Activated naive CD8-positive, alpha-beta T cell treated with anti-CD3 and anti-CD28 coated beads for 36 hours (primary cell): Measurements from ENCODE around the gene PITRM1. TPM values are rescaled to one million over a fixed set of nuclear protein-coding genes. Genes with fewer than 3 reads are reported as not detected.

ENCODE experiments used
- DNase-seq: peaks from one replicate; pipeline ENCODE4 v3.0.0; 2021
- H3K27ac Mint-ChIP-seq: one replicate; pipeline ENCODE4 v1.8.0; 2022; ENCODE audit warnings: mild to moderate bottlenecking, moderate library complexity, mixed read lengths
- H3K27me3 Mint-ChIP-seq: one replicate; pipeline ENCODE4 v1.8.0; 2022; ENCODE audit warnings: mild to moderate bottlenecking, mixed read lengths
- H3K36me3 Mint-ChIP-seq: one replicate; pipeline ENCODE4 v1.8.0; 2021; ENCODE audit warnings: mild to moderate bottlenecking, mixed read lengths
- H3K4me1 Mint-ChIP-seq: one replicate; pipeline ENCODE4 v1.8.0; 2021; ENCODE audit warnings: mixed read lengths
- H3K4me3 Mint-ChIP-seq: one replicate; pipeline ENCODE4 v1.8.0; 2022; ENCODE audit warnings: mild to moderate bottlenecking, moderate library complexity, mixed read lengths
- H3K9me3 Mint-ChIP-seq: one replicate; pipeline ENCODE4 v1.8.0; 2022; ENCODE audit warnings: mixed read lengths
- total RNA-seq, 2 experiments: library from RNA; stranded (reverse); gene quantifications; one replicate each; pipeline ENCODE4 v1.2.3, GENCODE V29; 2021

PITRM1 gene
- total RNA-seq, 2 experiments from 2014 or later, result 75.3 to 75.5 TPM

GRCh38 chr10:3128379-3129130, 44.0 kb downstream of the PITRM1 start:
- no peaks in the 10 kb centered on the region for H3K4me1 Mint-ChIP-seq
- peak overlapping the region; percentile 65 for H3K27ac Mint-ChIP-seq
- H3K36me3 Mint-ChIP-seq, result peaks cover 37% of the 10 kb centered on the region
- H3K27me3 Mint-ChIP-seq, result no peaks in the 10 kb centered on the region
- H3K4me3 Mint-ChIP-seq, result no peak overlapping the region
- H3K9me3 Mint-ChIP-seq, result no peaks in the 10 kb centered on the region
- DNase-seq, result no peak

DNA sequence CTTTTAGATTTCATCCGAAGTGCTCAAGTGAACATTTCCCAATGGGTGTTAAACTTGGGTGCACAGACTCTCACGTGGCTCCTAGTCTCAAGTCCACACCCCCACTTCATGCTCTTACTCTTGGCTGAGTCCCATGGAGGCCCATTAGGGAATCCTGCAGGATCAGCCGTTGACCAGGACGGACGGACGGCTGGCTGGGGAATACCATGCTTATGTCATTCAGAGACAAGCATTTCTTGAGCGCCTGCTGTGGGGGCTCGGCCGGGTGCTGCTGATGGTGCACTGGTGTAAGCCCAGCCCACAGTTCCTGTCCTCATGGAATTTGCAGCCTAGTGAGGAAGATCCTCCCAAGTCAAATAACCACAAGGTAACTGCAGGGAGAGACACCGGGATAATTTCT, 44.7 kb downstream of the PITRM1 start:
- Mint-ChIP-seq H3K4me1 (no peaks in the 10 kb centered on the region), H3K27ac (no peak overlapping the region), H3K9me3 (no peaks in the 10 kb centered on the region), H3K27me3 (no peaks in the 10 kb centered on the region), H3K4me3 (no peak overlapping the region), H3K36me3 (peaks cover 38% of the 10 kb centered on the region)
- no peak for DNase-seq

- Mint-ChIP-seq H3K4me3 (no peak overlapping the region), H3K27me3 (no peaks in the 10 kb centered on the region), H3K27ac (no peak overlapping the region), H3K9me3 (no peaks in the 10 kb centered on the region), H3K36me3 (peaks cover 36% of the 10 kb centered on the region), H3K4me1 (no peaks in the 10 kb centered on the region)
- no peak for DNase-seq
Observed at GRCh38 chr10:3126741-3127346, 45.7 kb downstream of the PITRM1 start.

GRCh38 chr10:3126249-3126648, 46.3 kb downstream of the PITRM1 start:
- DNase-seq, result no peak
- Mint-ChIP-seq H3K9me3 (no peaks in the 10 kb centered on the region), H3K27ac (no peak overlapping the region), H3K4me3 (no peak overlapping the region), H3K4me1 (no peaks in the 10 kb centered on the region), H3K36me3 (peaks cover 32% of the 10 kb centered on the region), H3K27me3 (no peaks in the 10 kb centered on the region)

GRCh38 chr10:3125527-3126170, 46.9 kb downstream of the PITRM1 start:
- Mint-ChIP-seq H3K4me1 (no peaks in the 10 kb centered on the region), H3K27me3 (no peaks in the 10 kb centered on the region), H3K4me3 (no peak overlapping the region), H3K9me3 (no peaks in the 10 kb centered on the region), H3K36me3 (peaks cover 35% of the 10 kb centered on the region), H3K27ac (no peak overlapping the region)
- DNase-seq, result no peak

GRCh38 chr10:3124412-3125175, 48.0 kb downstream of the PITRM1 start:
- no peak for DNase-seq
- H3K4me3 Mint-ChIP-seq, result no peak overlapping the region
- no peaks in the 10 kb centered on the region for H3K9me3 Mint-ChIP-seq
- H3K27me3 Mint-ChIP-seq, result no peaks in the 10 kb centered on the region
- H3K36me3 Mint-ChIP-seq, result peaks cover 33% of the 10 kb centered on the region
- no peaks in the 10 kb centered on the region for H3K4me1 Mint-ChIP-seq
- H3K27ac Mint-ChIP-seq, result no peak overlapping the region

GRCh38 chr10:3123571-3124411, 48.8 kb downstream of the PITRM1 start:
- no peak for DNase-seq
- Mint-ChIP-seq H3K9me3 (no peaks in the 10 kb centered on the region), H3K36me3 (peaks cover 30% of the 10 kb centered on the region), H3K27me3 (no peaks in the 10 kb centered on the region), H3K4me3 (no peak overlapping the region), H3K4me1 (no peaks in the 10 kb centered on the region), H3K27ac (no peak overlapping the region)

DNA sequence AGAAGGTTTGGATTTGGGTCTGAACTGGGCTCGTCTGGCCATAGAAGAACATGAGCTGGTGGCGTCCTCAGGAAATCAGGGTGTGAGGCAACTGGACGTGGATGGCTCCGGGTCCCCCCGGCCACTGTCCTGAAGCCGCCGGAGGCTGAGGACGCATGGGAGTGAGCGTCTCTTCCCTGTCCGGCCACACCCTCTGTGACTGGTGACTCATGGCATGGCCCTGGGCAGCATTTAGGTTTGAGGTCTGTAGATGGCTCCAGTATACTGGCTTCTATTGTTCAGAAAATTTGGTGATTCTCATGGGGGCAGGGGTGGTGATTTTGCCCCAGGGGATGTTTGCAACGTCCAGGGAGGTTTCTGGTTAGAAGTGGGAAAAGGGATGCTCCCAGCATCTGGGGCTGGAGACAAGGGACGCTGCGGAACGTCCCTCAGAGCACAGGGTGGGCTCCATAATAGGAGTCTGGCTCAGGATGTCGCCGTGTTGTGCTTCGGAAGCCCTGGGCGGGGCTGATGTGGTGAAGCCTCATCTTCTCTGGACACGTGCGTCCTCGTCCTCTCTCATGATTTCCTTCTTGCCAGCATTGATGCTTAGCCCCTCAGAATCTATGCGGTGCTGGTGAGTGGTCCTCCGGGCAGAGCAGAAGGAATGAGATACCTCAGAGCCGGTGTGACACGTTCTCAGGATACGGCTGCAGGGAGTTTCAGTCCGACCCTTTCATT, 49.9 kb downstream of the PITRM1 start:
- Mint-ChIP-seq H3K9me3 (no peaks in the 10 kb centered on the region), H3K4me3 (no peak overlapping the region), H3K36me3 (peaks cover 30% of the 10 kb centered on the region), H3K4me1 (no peaks in the 10 kb centered on the region), H3K27ac (no peak overlapping the region), H3K27me3 (no peaks in the 10 kb centered on the region)
- no peak for DNase-seq

GRCh38 chr10:3122034-3122433, 50.5 kb downstream of the PITRM1 start:
- no peaks in the 10 kb centered on the region for H3K9me3 Mint-ChIP-seq
- no peaks in the 10 kb centered on the region for H3K4me1 Mint-ChIP-seq
- no peaks in the 10 kb centered on the region for H3K27me3 Mint-ChIP-seq
- DNase-seq, result no peak
- no peak overlapping the region for H3K4me3 Mint-ChIP-seq
- H3K27ac Mint-ChIP-seq, result no peak overlapping the region
- peaks cover 34% of the 10 kb centered on the region for H3K36me3 Mint-ChIP-seq

GRCh38 chr10:3119796-3120459, 52.7 kb downstream of the PITRM1 start:
- Mint-ChIP-seq H3K4me3 (no peak overlapping the region), H3K9me3 (no peaks in the 10 kb centered on the region), H3K27ac (no peak overlapping the region), H3K36me3 (peaks cover 47% of the 10 kb centered on the region), H3K27me3 (no peaks in the 10 kb centered on the region), H3K4me1 (no peaks in the 10 kb centered on the region)
- no peak for DNase-seq

DNA sequence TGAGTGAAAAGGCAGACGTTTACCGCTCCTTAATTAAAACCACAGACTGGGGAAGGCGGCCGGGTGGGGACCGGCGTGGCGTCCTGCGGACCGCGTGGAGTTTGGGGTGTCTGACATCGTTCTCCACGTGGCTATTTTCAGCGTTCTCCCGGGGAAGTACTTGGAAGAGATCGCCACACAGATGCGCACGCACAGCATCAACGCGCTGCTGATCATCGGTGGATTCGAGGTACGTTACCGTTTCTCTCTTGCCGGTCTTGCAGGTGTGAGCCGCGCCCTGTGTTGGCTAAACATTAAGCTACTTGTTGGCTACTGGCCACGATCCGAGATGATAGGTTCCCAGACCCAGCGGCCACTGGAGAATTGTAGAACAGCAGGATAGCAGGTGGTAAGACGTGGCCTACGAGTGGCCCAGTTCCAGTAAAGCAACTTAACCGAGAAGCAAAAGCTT, 53.9 kb downstream of the PITRM1 start:
- Mint-ChIP-seq H3K4me3 (no peak overlapping the region), H3K4me1 (no peaks in the 10 kb centered on the region), H3K9me3 (no peaks in the 10 kb centered on the region), H3K27ac (no peak overlapping the region), H3K27me3 (no peaks in the 10 kb centered on the region), H3K36me3 (peaks cover 52% of the 10 kb centered on the region)
- no peak for DNase-seq

DNA sequence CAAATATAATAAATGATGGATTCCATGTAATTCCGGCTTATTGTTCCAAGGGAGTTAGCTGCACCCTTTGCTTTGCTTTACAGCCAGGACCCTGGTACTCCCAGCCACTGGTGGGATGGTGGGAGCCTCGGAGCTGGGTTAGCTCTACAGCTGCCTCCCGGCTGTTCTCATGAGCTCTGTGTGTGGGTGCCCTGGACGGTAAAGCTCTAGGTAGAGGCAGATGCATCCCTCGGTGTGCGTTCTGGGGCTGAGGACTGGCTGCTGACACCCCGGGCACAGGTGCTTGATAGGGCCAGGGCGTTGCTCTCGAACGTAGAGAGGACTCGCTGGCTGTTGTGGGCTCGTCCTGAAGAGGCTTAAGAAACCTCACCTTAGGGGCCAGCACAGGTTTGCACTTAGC, 55.1 kb downstream of the PITRM1 start:
- H3K36me3 Mint-ChIP-seq, result peaks cover 47% of the 10 kb centered on the region
- no peaks in the 10 kb centered on the region for H3K4me1 Mint-ChIP-seq
- no peak for DNase-seq
- no peak overlapping the region for H3K4me3 Mint-ChIP-seq
- H3K9me3 Mint-ChIP-seq, result no peaks in the 10 kb centered on the region
- no peak overlapping the region for H3K27ac Mint-ChIP-seq
- H3K27me3 Mint-ChIP-seq, result no peaks in the 10 kb centered on the region

- peaks cover 49% of the 10 kb centered on the region for H3K36me3 Mint-ChIP-seq
- H3K27me3 Mint-ChIP-seq, result no peaks in the 10 kb centered on the region
- no peak for DNase-seq
- H3K27ac Mint-ChIP-seq, result no peak overlapping the region
- no peak overlapping the region for H3K4me3 Mint-ChIP-seq
- H3K4me1 Mint-ChIP-seq, result no peaks in the 10 kb centered on the region
- no peaks in the 10 kb centered on the region for H3K9me3 Mint-ChIP-seq
Observed at GRCh38 chr10:3116508-3117100, 56.0 kb downstream of the PITRM1 start.
